ENCODE measurements around the gene PLA2G15. TPM values are rescaled to one million over a fixed set of nuclear protein-coding genes. Genes with fewer than 3 reads are reported as not detected.

The PLA2G15 gene
- total and polyA plus RNA-seq, 2 of the 13 experiments (the other 11 are each of a cell fraction or from before 2014, with no cell fraction given): 14.4 to 23.7 TPM

DNA sequence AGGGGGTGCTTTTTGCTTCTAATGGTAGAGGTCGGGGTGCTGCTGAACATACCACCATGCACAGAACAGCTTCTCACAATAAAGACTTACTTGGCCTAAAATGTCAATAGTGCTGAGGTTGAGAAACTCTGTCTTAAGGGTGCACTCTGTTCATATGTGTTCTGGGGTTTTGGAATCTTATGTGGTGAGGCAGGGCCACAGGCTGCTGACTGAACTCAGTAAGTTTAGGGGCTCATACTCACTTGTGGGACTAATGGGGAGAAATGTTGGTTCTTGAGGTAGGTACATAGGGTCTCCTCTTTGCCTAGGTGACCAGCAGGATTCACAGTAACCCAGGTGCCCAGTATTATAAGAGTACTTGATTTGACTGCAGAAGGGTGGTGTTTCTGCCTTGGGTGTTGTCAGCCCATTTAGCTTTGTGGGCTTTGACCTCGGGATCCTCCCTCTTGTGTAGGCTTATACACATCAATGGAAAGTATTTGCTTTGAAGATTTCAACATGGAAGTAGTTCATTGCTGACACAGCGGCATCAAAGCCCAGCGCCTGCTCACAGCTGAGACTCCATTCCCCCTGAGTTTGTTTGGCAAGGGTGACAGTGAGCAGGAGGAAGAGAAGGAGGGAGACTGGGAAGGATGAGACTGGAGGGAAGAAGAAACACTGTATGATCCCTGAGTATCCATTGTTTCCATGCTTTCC lies 36.3 kb downstream of the PLA2G15 start (continued):
- peak; percentile 91 to 97 for TF ChIP-seq MAFK (conservative IDR thresholded peaks at IDR 0.05 in 1 of 2, IDR thresholded peaks at IDR 0.05 in 1 of 2; ENCODE audit: low read length in 2 of 2)
- TF ChIP-seq RARA (CRISPR knock-in tag; IDR thresholded peaks at IDR 0.05): peak; percentile 94
- TF ChIP-seq LCORL (IDR thresholded peaks at IDR 0.05): no peak
- TF ChIP-seq LCORL (CRISPR knock-in tag; IDR thresholded peaks at IDR 0.05): peak; percentile 94
- TF ChIP-seq TBX3 (IDR thresholded peaks at IDR 0.05; ENCODE audit: borderline replicate concordance): peak; percentile 86
- TF ChIP-seq, protein P1, sequence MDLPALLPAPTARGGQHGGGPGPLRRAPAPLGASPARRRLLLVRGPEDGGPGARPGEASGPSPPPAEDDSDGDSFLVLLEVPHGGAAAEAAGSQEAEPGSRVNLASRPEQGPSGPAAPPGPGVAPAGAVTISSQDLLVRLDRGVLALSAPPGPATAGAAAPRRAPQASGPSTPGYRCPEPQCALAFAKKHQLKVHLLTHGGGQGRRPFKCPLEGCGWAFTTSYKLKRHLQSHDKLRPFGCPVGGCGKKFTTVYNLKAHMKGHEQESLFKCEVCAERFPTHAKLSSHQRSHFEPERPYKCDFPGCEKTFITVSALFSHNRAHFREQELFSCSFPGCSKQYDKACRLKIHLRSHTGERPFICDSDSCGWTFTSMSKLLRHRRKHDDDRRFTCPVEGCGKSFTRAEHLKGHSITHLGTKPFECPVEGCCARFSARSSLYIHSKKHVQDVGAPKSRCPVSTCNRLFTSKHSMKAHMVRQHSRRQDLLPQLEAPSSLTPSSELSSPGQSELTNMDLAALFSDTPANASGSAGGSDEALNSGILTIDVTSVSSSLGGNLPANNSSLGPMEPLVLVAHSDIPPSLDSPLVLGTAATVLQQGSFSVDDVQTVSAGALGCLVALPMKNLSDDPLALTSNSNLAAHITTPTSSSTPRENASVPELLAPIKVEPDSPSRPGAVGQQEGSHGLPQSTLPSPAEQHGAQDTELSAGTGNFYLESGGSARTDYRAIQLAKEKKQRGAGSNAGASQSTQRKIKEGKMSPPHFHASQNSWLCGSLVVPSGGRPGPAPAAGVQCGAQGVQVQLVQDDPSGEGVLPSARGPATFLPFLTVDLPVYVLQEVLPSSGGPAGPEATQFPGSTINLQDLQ (CRISPR knock-in tag; IDR thresholded peaks at IDR 0.05): no peak
- no peak for TF ChIP-seq ZFP36 (IDR thresholded peaks at IDR 0.05; ENCODE audit: borderline replicate concordance, low read depth, low read length, partially characterized antibody)
- TF ChIP-seq, protein P2, sequence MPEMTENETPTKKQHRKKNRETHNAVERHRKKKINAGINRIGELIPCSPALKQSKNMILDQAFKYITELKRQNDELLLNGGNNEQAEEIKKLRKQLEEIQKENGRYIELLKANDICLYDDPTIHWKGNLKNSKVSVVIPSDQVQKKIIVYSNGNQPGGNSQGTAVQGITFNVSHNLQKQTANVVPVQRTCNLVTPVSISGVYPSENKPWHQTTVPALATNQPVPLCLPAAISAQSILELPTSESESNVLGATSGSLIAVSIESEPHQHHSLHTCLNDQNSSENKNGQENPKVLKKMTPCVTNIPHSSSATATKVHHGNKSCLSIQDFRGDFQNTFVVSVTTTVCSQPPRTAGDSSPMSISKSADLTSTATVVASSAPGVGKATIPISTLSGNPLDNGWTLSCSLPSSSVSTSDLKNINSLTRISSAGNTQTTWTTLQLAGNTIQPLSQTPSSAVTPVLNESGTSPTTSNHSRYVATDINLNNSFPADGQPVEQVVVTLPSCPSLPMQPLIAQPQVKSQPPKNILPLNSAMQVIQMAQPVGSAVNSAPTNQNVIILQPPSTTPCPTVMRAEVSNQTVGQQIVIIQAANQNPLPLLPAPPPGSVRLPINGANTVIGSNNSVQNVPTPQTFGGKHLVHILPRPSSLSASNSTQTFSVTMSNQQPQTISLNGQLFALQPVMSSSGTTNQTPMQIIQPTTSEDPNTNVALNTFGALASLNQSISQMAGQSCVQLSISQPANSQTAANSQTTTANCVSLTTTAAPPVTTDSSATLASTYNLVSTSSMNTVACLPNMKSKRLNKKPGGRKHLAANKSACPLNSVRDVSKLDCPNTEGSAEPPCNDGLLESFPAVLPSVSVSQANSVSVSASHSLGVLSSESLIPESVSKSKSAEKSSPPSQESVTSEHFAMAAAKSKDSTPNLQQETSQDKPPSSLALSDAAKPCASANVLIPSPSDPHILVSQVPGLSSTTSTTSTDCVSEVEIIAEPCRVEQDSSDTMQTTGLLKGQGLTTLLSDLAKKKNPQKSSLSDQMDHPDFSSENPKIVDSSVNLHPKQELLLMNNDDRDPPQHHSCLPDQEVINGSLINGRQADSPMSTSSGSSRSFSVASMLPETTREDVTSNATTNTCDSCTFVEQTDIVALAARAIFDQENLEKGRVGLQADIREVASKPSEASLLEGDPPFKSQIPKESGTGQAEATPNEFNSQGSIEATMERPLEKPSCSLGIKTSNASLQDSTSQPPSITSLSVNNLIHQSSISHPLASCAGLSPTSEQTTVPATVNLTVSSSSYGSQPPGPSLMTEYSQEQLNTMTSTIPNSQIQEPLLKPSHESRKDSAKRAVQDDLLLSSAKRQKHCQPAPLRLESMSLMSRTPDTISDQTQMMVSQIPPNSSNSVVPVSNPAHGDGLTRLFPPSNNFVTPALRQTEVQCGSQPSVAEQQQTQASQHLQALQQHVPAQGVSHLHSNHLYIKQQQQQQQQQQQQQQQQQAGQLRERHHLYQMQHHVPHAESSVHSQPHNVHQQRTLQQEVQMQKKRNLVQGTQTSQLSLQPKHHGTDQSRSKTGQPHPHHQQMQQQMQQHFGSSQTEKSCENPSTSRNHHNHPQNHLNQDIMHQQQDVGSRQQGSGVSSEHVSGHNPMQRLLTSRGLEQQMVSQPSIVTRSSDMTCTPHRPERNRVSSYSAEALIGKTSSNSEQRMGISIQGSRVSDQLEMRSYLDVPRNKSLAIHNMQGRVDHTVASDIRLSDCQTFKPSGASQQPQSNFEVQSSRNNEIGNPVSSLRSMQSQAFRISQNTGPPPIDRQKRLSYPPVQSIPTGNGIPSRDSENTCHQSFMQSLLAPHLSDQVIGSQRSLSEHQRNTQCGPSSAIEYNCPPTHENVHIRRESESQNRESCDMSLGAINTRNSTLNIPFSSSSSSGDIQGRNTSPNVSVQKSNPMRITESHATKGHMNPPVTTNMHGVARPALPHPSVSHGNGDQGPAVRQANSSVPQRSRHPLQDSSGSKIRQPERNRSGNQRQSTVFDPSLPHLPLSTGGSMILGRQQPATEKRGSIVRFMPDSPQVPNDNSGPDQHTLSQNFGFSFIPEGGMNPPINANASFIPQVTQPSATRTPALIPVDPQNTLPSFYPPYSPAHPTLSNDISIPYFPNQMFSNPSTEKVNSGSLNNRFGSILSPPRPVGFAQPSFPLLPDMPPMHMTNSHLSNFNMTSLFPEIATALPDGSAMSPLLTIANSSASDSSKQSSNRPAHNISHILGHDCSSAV (CRISPR knock-in tag; IDR thresholded peaks at IDR 0.05; ENCODE audit: borderline replicate concordance): no peak
- no peak; the same call in 1 of the 2 replicates for TF ChIP-seq ZFP90 (CRISPR knock-in tag; IDR thresholded peaks at IDR 0.05; ENCODE audit: borderline replicate concordance)
- peak; percentile 90 for TF ChIP-seq HMG20B (CRISPR knock-in tag; conservative IDR thresholded peaks at IDR 0.05)
- TF ChIP-seq, protein P3, sequence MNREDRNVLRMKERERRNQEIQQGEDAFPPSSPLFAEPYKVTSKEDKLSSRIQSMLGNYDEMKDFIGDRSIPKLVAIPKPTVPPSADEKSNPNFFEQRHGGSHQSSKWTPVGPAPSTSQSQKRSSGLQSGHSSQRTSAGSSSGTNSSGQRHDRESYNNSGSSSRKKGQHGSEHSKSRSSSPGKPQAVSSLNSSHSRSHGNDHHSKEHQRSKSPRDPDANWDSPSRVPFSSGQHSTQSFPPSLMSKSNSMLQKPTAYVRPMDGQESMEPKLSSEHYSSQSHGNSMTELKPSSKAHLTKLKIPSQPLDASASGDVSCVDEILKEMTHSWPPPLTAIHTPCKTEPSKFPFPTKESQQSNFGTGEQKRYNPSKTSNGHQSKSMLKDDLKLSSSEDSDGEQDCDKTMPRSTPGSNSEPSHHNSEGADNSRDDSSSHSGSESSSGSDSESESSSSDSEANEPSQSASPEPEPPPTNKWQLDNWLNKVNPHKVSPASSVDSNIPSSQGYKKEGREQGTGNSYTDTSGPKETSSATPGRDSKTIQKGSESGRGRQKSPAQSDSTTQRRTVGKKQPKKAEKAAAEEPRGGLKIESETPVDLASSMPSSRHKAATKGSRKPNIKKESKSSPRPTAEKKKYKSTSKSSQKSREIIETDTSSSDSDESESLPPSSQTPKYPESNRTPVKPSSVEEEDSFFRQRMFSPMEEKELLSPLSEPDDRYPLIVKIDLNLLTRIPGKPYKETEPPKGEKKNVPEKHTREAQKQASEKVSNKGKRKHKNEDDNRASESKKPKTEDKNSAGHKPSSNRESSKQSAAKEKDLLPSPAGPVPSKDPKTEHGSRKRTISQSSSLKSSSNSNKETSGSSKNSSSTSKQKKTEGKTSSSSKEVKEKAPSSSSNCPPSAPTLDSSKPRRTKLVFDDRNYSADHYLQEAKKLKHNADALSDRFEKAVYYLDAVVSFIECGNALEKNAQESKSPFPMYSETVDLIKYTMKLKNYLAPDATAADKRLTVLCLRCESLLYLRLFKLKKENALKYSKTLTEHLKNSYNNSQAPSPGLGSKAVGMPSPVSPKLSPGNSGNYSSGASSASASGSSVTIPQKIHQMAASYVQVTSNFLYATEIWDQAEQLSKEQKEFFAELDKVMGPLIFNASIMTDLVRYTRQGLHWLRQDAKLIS (CRISPR knock-in tag; IDR thresholded peaks at IDR 0.05): peak; percentile 62
- TF ChIP-seq PITX1 (CRISPR knock-in tag; IDR thresholded peaks at IDR 0.05): peak; percentile 94
- peak; percentile 89; the same call in 1 of the 2 replicates for TF ChIP-seq ZNF788 (CRISPR knock-in tag; IDR thresholded peaks at IDR 0.05; ENCODE audit: borderline replicate concordance)
- TF ChIP-seq ZNF205 (CRISPR knock-in tag; IDR thresholded peaks at IDR 0.05): peak; percentile 85

Data from HepG2 (cell line).